ENCODE data around the gene NXN.
"Not testable (repeated sequence)": the region's sequence is repeated elsewhere in the genome, so short reads cannot be mapped to it uniquely, and the experiment has no call there.

Gene NXN

GRCh38 chr17:979212-979538 is 401 bp downstream of the NXN start:
- no peak for DNase-seq (ENCODE audit: low spot score)

GRCh38 chr17:978103-979093 is 1.2 kb downstream of the NXN start:
- DNase-seq (ENCODE audit: low spot score) = no peak

- no peak for DNase-seq (ENCODE audit: low spot score)
Measured at GRCh38 chr17:977166-977565, 2.4 kb downstream of the NXN start.

GRCh38 chr17:976312-976711 is 3.3 kb downstream of the NXN start:
- DNase-seq (ENCODE audit: low spot score) = no peak

GRCh38 chr17:975371-975915 is 4.1 kb downstream of the NXN start:
- DNase-seq (ENCODE audit: low spot score) = peak; percentile 47

- DNase-seq (ENCODE audit: low spot score) = not testable (repeated sequence)
Measured at GRCh38 chr17:974778-975177, 4.8 kb downstream of the NXN start.

- DNase-seq (ENCODE audit: low spot score) = no peak
Measured at GRCh38 chr17:973053-973452, 6.5 kb downstream of the NXN start.

GRCh38 chr17:971861-972260 is 7.7 kb downstream of the NXN start:
- not testable (repeated sequence) for DNase-seq (ENCODE audit: low spot score)

GRCh38 chr17:970364-970763 is 9.2 kb downstream of the NXN start:
- no peak for DNase-seq (ENCODE audit: low spot score)

GRCh38 chr17:969811-970355 is 9.7 kb downstream of the NXN start:
- DNase-seq (ENCODE audit: low spot score) = no peak

- no peak for DNase-seq (ENCODE audit: low spot score)
Measured at GRCh38 chr17:968812-969730, 10.5 kb downstream of the NXN start.

- DNase-seq (ENCODE audit: low spot score) = no peak
Measured at GRCh38 chr17:967122-967521, 12.5 kb downstream of the NXN start.

- no peak for DNase-seq (ENCODE audit: low spot score)
Measured at GRCh38 chr17:965311-965989, 14.1 kb downstream of the NXN start.

- DNase-seq (ENCODE audit: low spot score) = no peak
Measured at GRCh38 chr17:964876-965275, 14.7 kb downstream of the NXN start.

- DNase-seq (ENCODE audit: low spot score) = no peak
Measured at GRCh38 chr17:962670-963069, 16.9 kb downstream of the NXN start.

GRCh38 chr17:962166-962565 is 17.4 kb downstream of the NXN start:
- no peak for DNase-seq (ENCODE audit: low spot score)

GRCh38 chr17:958712-959451 is 20.7 kb downstream of the NXN start:
- DNase-seq (ENCODE audit: low spot score) = no peak

GRCh38 chr17:957856-958421 is 21.6 kb downstream of the NXN start:
- no peak for DNase-seq (ENCODE audit: low spot score)

GRCh38 chr17:956905-957304 is 22.7 kb downstream of the NXN start:
- no peak for DNase-seq (ENCODE audit: low spot score)

GRCh38 chr17:954431-955164 is 25.0 kb downstream of the NXN start:
- DNase-seq (ENCODE audit: low spot score) = no peak
